Psoas muscle (tissue), 8 donors: ENCODE results near the gene HSD17B1. TPM values are rescaled to one million over a fixed set of nuclear protein-coding genes. Genes with fewer than 3 reads are reported as not detected.

Experiments used
- ATAC-seq, 4 donors: fragments of 200-7000 bp; cut with Tn5 transposase; one replicate each; pipeline ENCODE4 v1.9.1; 2020; ENCODE audit warnings: moderate library complexity in 3 of 4, mild to moderate bottlenecking in 2 of 4
- DNase-seq, 2 donors: peaks; one replicate each; pipeline ENCODE4 v3.0.0-alpha.2; 2020
- H3K27ac ChIP-seq: fragments of 200-600 bp; one replicate; pipeline ENCODE4 v1.8.0; 2022
- H3K27me3 ChIP-seq, 3 donors: fragments of 200-600 bp in 1 of 3; one replicate each; pipeline versions ENCODE4 v1.6.1 to v1.8.0; 2013 to 2022; ENCODE audit warnings: low read length in 2 of 3, mild to moderate bottlenecking in 2 of 3, moderate library complexity in 1 of 3; ENCODE audit not compliant: insufficient read depth in 3 of 3
- H3K36me3 ChIP-seq, 2 donors: fragments of 200-600 bp in 1 of 2; one replicate each; pipeline versions ENCODE4 v1.6.1 to v1.8.0; 2013 to 2022; ENCODE audit warnings: low read depth in 1 of 2, mild to moderate bottlenecking in 1 of 2, moderate library complexity in 1 of 2; ENCODE audit not compliant: insufficient read depth in 1 of 2
- H3K4me1 ChIP-seq: fragments of 200-600 bp; one replicate; pipeline ENCODE4 v1.8.0; 2022
- H3K4me3 ChIP-seq: fragments of 200-600 bp; one replicate; pipeline ENCODE4 v1.8.0; 2022; ENCODE audit warnings: mild to moderate bottlenecking
- H3K9me3 ChIP-seq: fragments of 200-600 bp; one replicate; pipeline ENCODE4 v1.8.0; 2022
- CTCF ChIP-seq: fragments of 200-600 bp; IDR thresholded peaks from one replicate; pipeline ENCODE4 v1.8.0; 2022; ENCODE audit warnings: antibody characterized with exemption
- whole genome bisulfite sequencing, 3 donors: extraction: QIAGEN DNeasy Blood & Tissue Kit; methylation state at CpG; one replicate each; pipeline versions ENCODE4 v1.1.6 to v1.1.7; 2013; 5-methylcytosine and 5-hydroxymethylcytosine counted together
- intact Hi-C, 2 donors: fragments of 100-400 bp; cut with DNase I; formaldehyde crosslinking; loops; one replicate each; pipeline versions ENCODE4 v1.11.0 to v1.14.2; 2022
- polyA plus RNA-seq, 3 donors: library from polyadenylated mRNA; stranded (reverse); fragments of 200-250 nt; gene quantifications; one replicate each; pipeline ENCODE4 v1.2.3, GENCODE V29; 2013
- total RNA-seq, 4 donors: library from RNA; stranded (reverse); fragmentation: NEBNext Ultra II Directional in 2 of 4; extraction: Animal tissue kit (Norgen Biotek cat#: 25700) in 2 of 4; gene quantifications; one replicate each; pipeline versions ENCODE4 v1.2.1 to v1.2.4, GENCODE V29; 2021 to 2023
- donor health status: healthy with polysubstance abuse.
- donor health status: DM: no; HTN: no; CAD: no; lungs with moderate emphysema.
- donor health status: Bipolar disorder and iron deficiency.
- donor health status: healthy.
- donor health status: DM: yes; HTN: yes; CAD: no.
- donor health status: DM: no; HTN: no; CAD: no.
- donor health status: DM: no; HTN: no; CAD: no.
- donor health status: DM: yes; HTN: yes; CAD: no.

The HSD17B1 gene
- total and polyA plus RNA-seq, 7 donors, result 0.54 to 2.1 (median 1.2) TPM

- H3K9me3 ChIP-seq, result no peaks in the 10 kb centered on the region
- no peak for TF ChIP-seq CTCF
- intact Hi-C loops, result no loop called here
- 67 to 85% (median 71%) methylated on average over 7 of the region's 7 CpGs for WGBS, 3 donors
- peak overlapping the region; percentile 27 for H3K27ac ChIP-seq
- peak in 1 of 4 donors; percentile 8 for ATAC-seq
- H3K36me3 ChIP-seq, result peaks cover 17 to 100% of the 10 kb centered on the region in 2 donors
- H3K27me3 ChIP-seq, result no peaks in the 10 kb centered on the region
- no peak for DNase-seq
- no peak overlapping the region for H3K4me3 ChIP-seq
- H3K4me1 ChIP-seq, result no peaks in the 10 kb centered on the region
These were observed 33.9 kb downstream of the HSD17B1 start for GRCh38 chr17:42586514-42587230.

DNA sequence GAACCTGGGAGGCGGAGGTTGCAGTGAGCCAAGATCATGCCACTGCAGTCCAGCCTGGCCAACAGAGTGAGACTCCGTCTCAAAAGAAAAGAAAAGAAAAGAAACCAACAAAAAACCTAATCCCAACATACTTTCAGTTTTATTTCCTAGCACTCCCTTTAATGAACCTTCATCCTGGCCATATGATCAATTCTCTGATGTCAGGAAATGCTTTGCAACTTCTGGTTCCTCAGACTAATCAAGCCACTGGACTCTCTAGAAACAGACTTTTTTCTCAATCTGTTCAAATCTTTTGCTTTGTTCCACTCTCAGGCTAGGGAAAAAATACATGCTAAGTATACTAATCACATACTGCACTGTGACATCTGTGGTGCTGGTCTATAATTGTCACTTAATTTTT is 38.2 kb downstream of the HSD17B1 start:
- Histone ChIP-seq H3K9me3 (no peaks in the 10 kb centered on the region), H3K36me3 (peaks cover 9 to 91% of the 10 kb centered on the region in 2 donors), H3K27me3 (no peaks in the 10 kb centered on the region), H3K4me3 (no peak overlapping the region), H3K27ac (no peak overlapping the region), H3K4me1 (no peaks in the 10 kb centered on the region)
- no peak for TF ChIP-seq CTCF
- 94 to 97% (median 95%) methylated on average over 2 of the region's 2 CpGs for WGBS, 3 donors
- DNase-seq (no peak), ATAC-seq (no peak)
- intact Hi-C loops, result no loop called here

DNA sequence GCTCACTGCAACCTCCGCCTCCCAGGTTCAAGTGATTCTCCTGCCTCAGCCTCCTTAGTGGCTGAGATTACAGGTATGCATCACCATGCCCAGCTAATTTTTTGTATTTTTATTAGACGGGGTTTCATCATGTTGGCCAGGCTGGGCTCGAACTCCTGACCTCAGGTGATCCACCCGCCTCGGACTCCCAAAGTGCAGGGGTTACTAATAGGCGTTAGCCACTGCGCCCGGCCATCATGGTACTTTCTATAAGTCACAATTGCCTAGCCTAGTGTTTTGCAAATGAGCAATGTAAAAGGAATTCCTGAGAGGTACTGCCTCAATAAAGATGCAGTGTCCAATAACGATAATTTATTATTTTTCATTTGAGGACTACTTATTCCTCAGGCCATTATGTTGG is 38.7 kb downstream of the HSD17B1 start:
- Histone ChIP-seq H3K4me1 (no peaks in the 10 kb centered on the region), H3K27me3 (no peaks in the 10 kb centered on the region), H3K36me3 (peaks cover 7 to 91% of the 10 kb centered on the region in 2 donors), H3K27ac (no peak overlapping the region), H3K4me3 (no peak overlapping the region), H3K9me3 (no peaks in the 10 kb centered on the region)
- WGBS, 3 donors, result 92 to 94% (median 93%) methylated on average over 9 of the region's 9 CpGs
- intact Hi-C loops, result no loop called here
- no peak for ATAC-seq
- DNase-seq, result no peak
- TF ChIP-seq CTCF, result no peak

GRCh38 chr17:42596386-42596785 is 43.7 kb downstream of the HSD17B1 start:
- Histone ChIP-seq H3K9me3 (no peaks in the 10 kb centered on the region), H3K4me1 (peaks cover 20% of the 10 kb centered on the region), H3K4me3 (no peak overlapping the region), H3K36me3 (peaks cover 0 to 46% of the 10 kb centered on the region in 2 donors), H3K27me3 (no peaks in the 10 kb centered on the region), H3K27ac (no peak overlapping the region)
- ATAC-seq (no peak), DNase-seq (no peak)
- intact Hi-C loops, result no loop called here
- 73 to 81% (median 78%) methylated on average over 3 of the region's 3 CpGs for WGBS, 3 donors
- TF ChIP-seq CTCF, result no peak

DNA sequence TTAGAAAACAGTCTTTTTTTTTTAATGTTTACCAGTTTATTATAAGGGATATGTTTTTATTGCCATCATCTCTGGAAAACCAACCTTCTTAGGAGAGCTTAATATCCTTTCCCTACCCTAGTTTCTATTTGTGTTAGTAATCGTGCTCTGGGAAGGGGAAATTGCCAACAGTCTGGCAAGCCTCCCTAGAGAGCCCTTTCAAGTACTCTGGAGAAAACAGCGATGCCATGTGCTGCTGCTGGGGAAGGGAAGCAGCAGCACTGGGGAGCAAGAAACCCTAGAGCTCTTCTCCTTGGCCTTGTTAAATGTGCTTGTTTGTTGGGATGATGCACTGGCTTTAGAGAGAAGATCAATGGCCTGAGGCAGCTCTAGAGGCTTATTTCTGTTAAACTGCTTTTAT is 46.2 kb downstream of the HSD17B1 start:
- DNase-seq (no peak), ATAC-seq (peak; percentile 44 to 86 (median 64))
- peaks cover 3 to 35% of the 10 kb centered on the region in 2 donors for H3K36me3 ChIP-seq

More for the DNA sequence above, 46.2 kb downstream of the HSD17B1 start:
- peaks cover 20% of the 10 kb centered on the region for H3K4me1 ChIP-seq
- H3K9me3 ChIP-seq, result no peaks in the 10 kb centered on the region
- 4 to 15% (median 11%) methylated on average over 2 of the region's 2 CpGs for WGBS, 3 donors
- no peaks in the 10 kb centered on the region for H3K27me3 ChIP-seq
- no peak overlapping the region for H3K4me3 ChIP-seq
- peak overlapping the region; percentile 26 for H3K27ac ChIP-seq
- TF ChIP-seq CTCF, result no peak
- intact Hi-C loops, result no loop called here
